ENCODE results near the gene SLC9A3.

Gene SLC9A3

GRCh38 chr5:484556-484955 is 39.7 kb downstream of the SLC9A3 start:
- H3K4me1 ChIP-seq (ENCODE audit: control insufficient read depth, low read length) = no peaks in the 10 kb centered on the region
- no peaks in the 10 kb centered on the region for H3K9me3 ChIP-seq (ENCODE audit: control insufficient read depth, insufficient read depth, low read length)
- H3F3A ChIP-seq (ENCODE audit: control insufficient read depth, insufficient read depth) = no peaks in the 10 kb centered on the region
- H3K79me2 ChIP-seq (ENCODE audit: control insufficient read depth, low read length) = no peaks in the 10 kb centered on the region
- no peaks in the 10 kb centered on the region for H3K27me3 ChIP-seq (ENCODE audit: control insufficient read depth, low read length)
- no peaks in the 10 kb centered on the region for H3K36me3 ChIP-seq (ENCODE audit: control insufficient read depth, low read length)
- no peak overlapping the region for H3K27ac ChIP-seq (ENCODE audit: low read depth, low read length)
- TF ChIP-seq CTCF (IDR thresholded peaks at IDR 0.05; ENCODE audit: low read depth, low read length, poor library complexity, severe bottlenecking) (no peak), EZH2phosphoT487 (IDR thresholded peaks at IDR 0.05; ENCODE audit: borderline replicate concordance, low read length) (no peak)
- H4K20me1 ChIP-seq (ENCODE audit: control insufficient read depth, insufficient read depth, low read depth, low read length) = no peaks in the 10 kb centered on the region
- H3K4me3 ChIP-seq (ENCODE audit: low read length) = no peak overlapping the region
- H3K9me2 ChIP-seq (replicated peaks; ENCODE audit: control insufficient read depth, low read length) = no peaks in the 10 kb centered on the region
- H3K4me2 ChIP-seq (ENCODE audit: low read length) = no peak overlapping the region

- Histone ChIP-seq H3K9me2 (replicated peaks; ENCODE audit: control insufficient read depth, low read length) (no peaks in the 10 kb centered on the region), H3K9me3 (ENCODE audit: control insufficient read depth, insufficient read depth, low read length) (no peaks in the 10 kb centered on the region), H3K79me2 (ENCODE audit: control insufficient read depth, low read length) (no peaks in the 10 kb centered on the region), H3K4me3 (ENCODE audit: low read length) (no peak overlapping the region), H4K20me1 (ENCODE audit: control insufficient read depth, insufficient read depth, low read depth, low read length) (no peaks in the 10 kb centered on the region), H3K27me3 (ENCODE audit: control insufficient read depth, low read length) (no peaks in the 10 kb centered on the region), H3K4me2 (ENCODE audit: low read length) (no peak overlapping the region), H3K4me1 (ENCODE audit: control insufficient read depth, low read length) (no peaks in the 10 kb centered on the region), H3F3A (ENCODE audit: control insufficient read depth, insufficient read depth) (no peaks in the 10 kb centered on the region), H3K27ac (ENCODE audit: low read depth, low read length) (no peak overlapping the region), H3K36me3 (ENCODE audit: control insufficient read depth, low read length) (no peaks in the 10 kb centered on the region)
- TF ChIP-seq EZH2phosphoT487 (IDR thresholded peaks at IDR 0.05; ENCODE audit: borderline replicate concordance, low read length) (no peak), CTCF (IDR thresholded peaks at IDR 0.05; ENCODE audit: low read depth, low read length, poor library complexity, severe bottlenecking) (no peak)
These were observed 40.7 kb downstream of the SLC9A3 start for GRCh38 chr5:483434-484140.

GRCh38 chr5:483011-483410 is 41.2 kb downstream of the SLC9A3 start:
- Histone ChIP-seq H3K4me1 (ENCODE audit: control insufficient read depth, low read length) (no peaks in the 10 kb centered on the region), H3K4me3 (ENCODE audit: low read length) (no peak overlapping the region), H3K36me3 (ENCODE audit: control insufficient read depth, low read length) (no peaks in the 10 kb centered on the region), H3K27ac (ENCODE audit: low read depth, low read length) (no peak overlapping the region), H3K4me2 (ENCODE audit: low read length) (no peak overlapping the region), H3K79me2 (ENCODE audit: control insufficient read depth, low read length) (no peaks in the 10 kb centered on the region), H3F3A (ENCODE audit: control insufficient read depth, insufficient read depth) (no peaks in the 10 kb centered on the region), H4K20me1 (ENCODE audit: control insufficient read depth, insufficient read depth, low read depth, low read length) (no peaks in the 10 kb centered on the region), H3K27me3 (ENCODE audit: control insufficient read depth, low read length) (no peaks in the 10 kb centered on the region), H3K9me3 (ENCODE audit: control insufficient read depth, insufficient read depth, low read length) (no peaks in the 10 kb centered on the region), H3K9me2 (replicated peaks; ENCODE audit: control insufficient read depth, low read length) (no peaks in the 10 kb centered on the region)
- TF ChIP-seq CTCF (IDR thresholded peaks at IDR 0.05; ENCODE audit: low read depth, low read length, poor library complexity, severe bottlenecking) (no peak), EZH2phosphoT487 (IDR thresholded peaks at IDR 0.05; ENCODE audit: borderline replicate concordance, low read length) (no peak)
